Psoas muscle (tissue), 8 donors: ENCODE results near the gene STAT4. TPM values are rescaled to one million over a fixed set of nuclear protein-coding genes. Genes with fewer than 3 reads are reported as not detected.

Experiments
- ATAC-seq, 4 donors: fragments of 200-7000 bp; cut with Tn5 transposase; one replicate each; pipeline ENCODE4 v1.9.1; 2020; ENCODE audit warnings: moderate library complexity in 3 of 4, mild to moderate bottlenecking in 2 of 4
- DNase-seq, 2 donors: peaks; one replicate each; pipeline ENCODE4 v3.0.0-alpha.2; 2020
- H3K27ac ChIP-seq: fragments of 200-600 bp; one replicate; pipeline ENCODE4 v1.8.0; 2022
- H3K27me3 ChIP-seq, 3 donors: fragments of 200-600 bp in 1 of 3; one replicate each; pipeline versions ENCODE4 v1.6.1 to v1.8.0; 2013 to 2022; ENCODE audit warnings: low read length in 2 of 3, mild to moderate bottlenecking in 2 of 3, moderate library complexity in 1 of 3; ENCODE audit not compliant: insufficient read depth in 3 of 3
- H3K36me3 ChIP-seq, 2 donors: fragments of 200-600 bp in 1 of 2; one replicate each; pipeline versions ENCODE4 v1.6.1 to v1.8.0; 2013 to 2022; ENCODE audit warnings: low read depth in 1 of 2, mild to moderate bottlenecking in 1 of 2, moderate library complexity in 1 of 2; ENCODE audit not compliant: insufficient read depth in 1 of 2
- H3K4me1 ChIP-seq: fragments of 200-600 bp; one replicate; pipeline ENCODE4 v1.8.0; 2022
- H3K4me3 ChIP-seq: fragments of 200-600 bp; one replicate; pipeline ENCODE4 v1.8.0; 2022; ENCODE audit warnings: mild to moderate bottlenecking
- H3K9me3 ChIP-seq: fragments of 200-600 bp; one replicate; pipeline ENCODE4 v1.8.0; 2022
- WGBS, 3 donors: extraction: QIAGEN DNeasy Blood & Tissue Kit; methylation state at CpG; one replicate each; pipeline versions ENCODE4 v1.1.6 to v1.1.7; 2013; 5-methylcytosine and 5-hydroxymethylcytosine counted together
- intact Hi-C, 2 donors: fragments of 100-400 bp; cut with DNase I; formaldehyde crosslinking; loops; one replicate each; pipeline versions ENCODE4 v1.11.0 to v1.14.2; 2022
- polyA plus RNA-seq, 3 donors: library from polyadenylated mRNA; stranded (reverse); fragments of 200-250 nt; gene quantifications; one replicate each; pipeline ENCODE4 v1.2.3, GENCODE V29; 2013
- total RNA-seq, 4 donors: library from RNA; stranded (reverse); fragmentation: NEBNext Ultra II Directional in 2 of 4; extraction: Animal tissue kit (Norgen Biotek cat#: 25700) in 2 of 4; gene quantifications; one replicate each; pipeline versions ENCODE4 v1.2.1 to v1.2.4, GENCODE V29; 2021 to 2023
- TF ChIP-seq, protein P1 (sequence below): fragments of 200-600 bp; IDR thresholded peaks from one replicate; pipeline ENCODE4 v1.8.0; 2022; ENCODE audit warnings: antibody characterized with exemption
- donor health status: healthy with polysubstance abuse.
- donor health status: DM: no; HTN: no; CAD: no; lungs with moderate emphysema.
- donor health status: Bipolar disorder and iron deficiency.
- donor health status: healthy.
- donor health status: DM: yes; HTN: yes; CAD: no.
- donor health status: DM: no; HTN: no; CAD: no.
- donor health status: DM: no; HTN: no; CAD: no.
- donor health status: DM: yes; HTN: yes; CAD: no.

Gene STAT4
- total and polyA plus RNA-seq, 7 donors: 0.19 to 0.56 (median 0.30) TPM

DNA sequence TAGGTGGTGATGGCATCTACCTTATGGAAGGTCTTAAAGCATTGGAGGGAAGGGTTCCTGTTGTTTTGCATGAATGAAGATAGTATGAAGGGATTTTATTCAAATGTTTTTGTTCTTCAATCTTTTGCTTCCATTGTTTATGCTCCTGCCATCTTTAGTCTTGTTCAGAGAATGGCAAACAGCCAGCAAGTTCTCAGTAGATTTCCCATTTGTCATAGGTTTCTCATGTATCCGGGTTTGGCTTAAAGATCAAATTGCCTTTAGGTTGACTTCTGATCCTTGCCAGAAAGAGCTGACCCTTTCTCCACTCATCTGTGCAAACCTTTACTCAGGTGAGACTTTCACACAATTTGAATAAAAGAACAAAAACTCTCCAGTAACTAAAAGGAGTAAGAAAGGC is 44.2 kb upstream of the STAT4 start:
- TF ChIP-seq, protein P1, sequence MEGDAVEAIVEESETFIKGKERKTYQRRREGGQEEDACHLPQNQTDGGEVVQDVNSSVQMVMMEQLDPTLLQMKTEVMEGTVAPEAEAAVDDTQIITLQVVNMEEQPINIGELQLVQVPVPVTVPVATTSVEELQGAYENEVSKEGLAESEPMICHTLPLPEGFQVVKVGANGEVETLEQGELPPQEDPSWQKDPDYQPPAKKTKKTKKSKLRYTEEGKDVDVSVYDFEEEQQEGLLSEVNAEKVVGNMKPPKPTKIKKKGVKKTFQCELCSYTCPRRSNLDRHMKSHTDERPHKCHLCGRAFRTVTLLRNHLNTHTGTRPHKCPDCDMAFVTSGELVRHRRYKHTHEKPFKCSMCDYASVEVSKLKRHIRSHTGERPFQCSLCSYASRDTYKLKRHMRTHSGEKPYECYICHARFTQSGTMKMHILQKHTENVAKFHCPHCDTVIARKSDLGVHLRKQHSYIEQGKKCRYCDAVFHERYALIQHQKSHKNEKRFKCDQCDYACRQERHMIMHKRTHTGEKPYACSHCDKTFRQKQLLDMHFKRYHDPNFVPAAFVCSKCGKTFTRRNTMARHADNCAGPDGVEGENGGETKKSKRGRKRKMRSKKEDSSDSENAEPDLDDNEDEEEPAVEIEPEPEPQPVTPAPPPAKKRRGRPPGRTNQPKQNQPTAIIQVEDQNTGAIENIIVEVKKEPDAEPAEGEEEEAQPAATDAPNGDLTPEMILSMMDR: no peak
- no peaks in the 10 kb centered on the region for H3K36me3 ChIP-seq
- DNase-seq (no peak), ATAC-seq (no peak)
- H3K27ac ChIP-seq: no peak overlapping the region
- intact Hi-C loops: no loop called here
- H3K4me1 ChIP-seq: no peaks in the 10 kb centered on the region
- WGBS, 3 donors: 31 to 36% (median 33%) methylated on average over 1 of the region's 1 CpG
- no peak overlapping the region for H3K4me3 ChIP-seq
- no peaks in the 10 kb centered on the region for H3K27me3 ChIP-seq
- H3K9me3 ChIP-seq: no peaks in the 10 kb centered on the region

DNA sequence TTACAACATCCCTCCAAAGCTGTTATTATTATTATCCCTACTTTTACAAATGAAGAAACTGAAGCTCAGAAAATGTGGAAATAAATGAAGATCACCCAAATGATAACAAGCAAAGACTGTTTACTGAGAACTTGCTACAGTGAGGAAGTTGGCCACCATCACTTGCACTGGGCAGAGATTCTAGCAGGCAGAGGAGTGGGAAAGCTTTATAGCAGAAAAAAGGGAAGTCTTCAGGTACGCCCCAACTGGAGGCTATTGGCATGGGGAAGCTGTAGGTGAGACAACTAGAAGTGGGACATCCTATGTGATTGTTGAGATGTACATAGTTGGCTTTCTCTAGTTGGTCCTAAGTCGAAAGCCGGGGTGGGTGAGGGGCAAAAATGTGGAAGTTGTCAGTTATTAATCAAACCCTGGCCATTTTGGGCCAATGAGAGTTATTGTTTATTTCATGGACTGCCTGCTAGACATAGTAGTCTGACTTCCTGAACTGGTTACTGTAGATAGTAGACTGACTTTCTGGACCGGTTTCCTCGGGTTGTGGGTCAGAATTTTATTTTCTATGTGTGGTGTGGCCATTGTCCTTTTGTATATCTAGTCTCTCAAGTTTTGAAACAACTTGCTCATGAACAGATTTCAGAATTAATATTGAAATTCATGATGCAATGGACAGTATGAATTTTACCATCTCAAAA is 40.2 kb upstream of the STAT4 start:
- 92 to 95% (median 94%) methylated on average over 5 of the region's 5 CpGs for WGBS, 3 donors
- intact Hi-C loops: no loop called here
- Histone ChIP-seq H3K27ac (no peak overlapping the region), H3K4me3 (no peak overlapping the region), H3K27me3 (no peaks in the 10 kb centered on the region), H3K36me3 (no peaks in the 10 kb centered on the region), H3K9me3 (no peaks in the 10 kb centered on the region), H3K4me1 (no peaks in the 10 kb centered on the region)
- TF ChIP-seq, protein P1: no peak
- no peak for DNase-seq
- ATAC-seq: no peak

DNA sequence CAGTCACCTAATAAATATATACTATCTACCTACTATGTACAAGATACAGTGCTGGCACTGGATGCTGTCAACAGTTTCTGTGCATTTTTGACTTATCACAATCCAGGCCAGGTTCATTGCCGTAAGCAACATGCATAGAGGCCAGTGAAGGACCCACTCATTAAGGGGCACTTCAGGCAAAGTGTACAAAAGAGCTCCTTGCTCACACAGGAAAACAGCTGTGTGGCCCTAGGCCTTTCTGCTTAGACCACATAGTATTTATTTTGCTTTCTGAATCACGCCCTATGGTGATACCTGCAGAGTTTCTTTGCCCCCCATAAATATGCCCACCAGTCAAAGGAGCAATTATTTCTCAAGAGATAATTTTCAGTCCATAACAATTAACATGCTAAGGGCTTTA is 39.6 kb upstream of the STAT4 start:
- TF ChIP-seq, protein P1: no peak
- Histone ChIP-seq H3K27me3 (no peaks in the 10 kb centered on the region), H3K9me3 (no peaks in the 10 kb centered on the region), H3K4me1 (no peaks in the 10 kb centered on the region), H3K4me3 (no peak overlapping the region), H3K27ac (no peak overlapping the region), H3K36me3 (no peaks in the 10 kb centered on the region)
- WGBS, 3 donors: 94 to 99% (median 98%) methylated on average over 2 of the region's 2 CpGs
- ATAC-seq: no peak
- intact Hi-C loops: no loop called here
- DNase-seq: no peak

DNA sequence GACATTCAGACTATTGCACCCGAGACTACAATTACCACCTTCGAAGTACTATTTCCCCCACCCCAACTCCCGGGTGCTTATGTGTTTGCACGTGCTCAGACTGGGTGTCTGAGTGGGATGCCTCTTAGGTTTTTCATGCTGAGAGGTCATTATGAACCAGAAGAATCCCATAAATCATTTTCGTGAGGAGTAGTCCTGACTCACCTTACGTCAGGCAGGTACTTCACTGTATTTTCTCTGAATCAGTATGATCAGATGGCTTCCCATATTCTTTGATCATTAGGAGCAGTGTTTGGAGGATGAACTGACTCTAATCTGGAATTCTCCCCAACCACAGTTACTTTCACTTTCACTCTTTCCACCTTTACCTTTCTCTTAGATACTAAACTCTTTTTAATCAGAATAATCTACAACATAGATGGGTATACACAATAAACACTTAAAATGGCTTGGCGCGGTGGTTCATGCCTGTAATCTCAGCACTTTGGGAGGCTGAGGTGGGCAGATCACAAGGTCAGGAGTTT is 38.4 kb upstream of the STAT4 start:
- TF ChIP-seq, protein P1: no peak
- H3K27me3 ChIP-seq: no peaks in the 10 kb centered on the region
- H3K4me1 ChIP-seq: no peaks in the 10 kb centered on the region
- no peaks in the 10 kb centered on the region for H3K9me3 ChIP-seq
- 91 to 94% (median 94%) methylated on average over 8 of the region's 8 CpGs for WGBS, 3 donors
- H3K27ac ChIP-seq: no peak overlapping the region
- DNase-seq (no peak), ATAC-seq (no peak)
- H3K36me3 ChIP-seq: no peaks in the 10 kb centered on the region
- intact Hi-C loops: no loop called here
- no peak overlapping the region for H3K4me3 ChIP-seq
